ENCODE results near the gene BICD1.

BICD1 gene

DNA sequence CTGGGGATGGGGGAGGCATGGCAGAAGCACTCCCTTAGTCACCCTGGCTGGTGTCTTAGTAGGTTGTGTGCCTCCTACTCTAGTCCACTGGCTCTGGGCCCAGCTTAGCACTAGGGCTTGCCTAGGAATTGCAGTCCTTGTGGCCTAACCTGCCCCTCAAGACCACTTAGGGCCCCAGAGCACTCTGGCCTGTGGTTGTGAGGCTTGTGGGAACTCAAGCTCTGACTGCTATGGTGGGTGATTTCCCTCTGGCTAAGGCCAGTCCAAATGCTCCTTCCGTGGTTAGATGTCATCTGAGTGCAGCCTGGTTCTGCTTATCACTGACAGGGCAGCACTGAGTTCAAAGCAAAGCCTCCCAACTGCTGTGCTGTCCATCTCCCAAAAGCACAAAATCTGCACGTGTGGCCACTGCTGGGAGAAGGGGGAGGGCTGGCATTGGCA is 312.9 kb downstream of the BICD1 start:
- TF ChIP-seq, protein P1, sequence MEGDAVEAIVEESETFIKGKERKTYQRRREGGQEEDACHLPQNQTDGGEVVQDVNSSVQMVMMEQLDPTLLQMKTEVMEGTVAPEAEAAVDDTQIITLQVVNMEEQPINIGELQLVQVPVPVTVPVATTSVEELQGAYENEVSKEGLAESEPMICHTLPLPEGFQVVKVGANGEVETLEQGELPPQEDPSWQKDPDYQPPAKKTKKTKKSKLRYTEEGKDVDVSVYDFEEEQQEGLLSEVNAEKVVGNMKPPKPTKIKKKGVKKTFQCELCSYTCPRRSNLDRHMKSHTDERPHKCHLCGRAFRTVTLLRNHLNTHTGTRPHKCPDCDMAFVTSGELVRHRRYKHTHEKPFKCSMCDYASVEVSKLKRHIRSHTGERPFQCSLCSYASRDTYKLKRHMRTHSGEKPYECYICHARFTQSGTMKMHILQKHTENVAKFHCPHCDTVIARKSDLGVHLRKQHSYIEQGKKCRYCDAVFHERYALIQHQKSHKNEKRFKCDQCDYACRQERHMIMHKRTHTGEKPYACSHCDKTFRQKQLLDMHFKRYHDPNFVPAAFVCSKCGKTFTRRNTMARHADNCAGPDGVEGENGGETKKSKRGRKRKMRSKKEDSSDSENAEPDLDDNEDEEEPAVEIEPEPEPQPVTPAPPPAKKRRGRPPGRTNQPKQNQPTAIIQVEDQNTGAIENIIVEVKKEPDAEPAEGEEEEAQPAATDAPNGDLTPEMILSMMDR (IDR thresholded peaks at IDR 0.05; ENCODE audit: insufficient read depth, low read length, missing control alignments), result no peak
- CTCF ChIA-PET, result no interaction called here
- POLR2A ChIA-PET, result no interaction called here
- DNase-seq (ENCODE audit: low read depth, low spot score), result no peak
- H3K4me3 ChIP-seq (ENCODE audit: low read depth, low read length), result no peak overlapping the region

DNA sequence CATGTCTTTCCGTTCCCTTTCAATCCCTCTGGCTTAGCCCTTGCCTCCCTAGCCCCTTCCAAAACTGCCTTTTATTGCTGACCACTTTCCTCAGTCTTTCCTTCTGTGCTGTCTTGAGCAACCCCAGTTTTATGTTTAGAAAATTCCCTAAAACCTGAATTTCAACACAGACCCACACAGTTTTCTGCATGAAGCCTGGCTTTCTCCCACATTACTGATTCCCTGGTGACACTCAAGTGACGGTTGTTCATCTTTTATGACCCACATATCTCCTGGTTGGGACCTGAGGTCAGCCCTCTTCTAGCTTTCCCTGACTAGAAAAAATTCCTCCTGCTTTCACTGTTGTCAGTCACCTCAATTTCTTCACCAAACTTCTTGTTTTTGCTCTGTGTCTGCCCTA is 313.7 kb downstream of the BICD1 start:
- DNase-seq (ENCODE audit: low read depth, low spot score), result no peak
- CTCF ChIA-PET, result interaction anchor here (1.8 kb wide), 1 partner anchor 237 kb away, joined by 5 read pairs; no protein-coding TSS in a partner anchor
- POLR2A ChIA-PET, result no interaction called here
- H3K4me3 ChIP-seq (ENCODE audit: low read depth, low read length), result no peak overlapping the region
- TF ChIP-seq, protein P1 (IDR thresholded peaks at IDR 0.05; ENCODE audit: insufficient read depth, low read length, missing control alignments), result no peak

DNA sequence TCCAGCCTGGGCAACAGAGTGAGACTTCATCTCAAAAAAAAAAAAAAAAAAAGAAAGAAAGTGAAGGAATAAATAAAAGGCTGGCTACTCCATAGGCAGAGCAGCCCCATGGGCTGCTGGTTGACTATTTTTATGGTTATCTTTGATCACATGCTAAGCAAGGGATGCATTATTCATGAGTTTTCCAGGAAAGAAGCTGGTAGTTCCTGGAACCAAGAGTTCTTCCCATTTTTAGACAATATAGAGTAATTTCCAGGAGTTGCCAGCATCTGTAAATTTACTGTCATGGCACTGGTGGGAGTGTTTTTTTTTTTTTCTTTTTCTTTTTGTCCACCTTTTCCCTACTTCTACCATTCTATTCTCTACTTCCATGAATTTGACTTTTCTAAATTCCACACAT is 316.9 kb downstream of the BICD1 start:
- no peak overlapping the region for H3K4me3 ChIP-seq (ENCODE audit: low read depth, low read length)
- ChIA-PET CTCF (no interaction called here), POLR2A (no interaction called here)
- DNase-seq (ENCODE audit: low read depth, low spot score), result no peak
- TF ChIP-seq, protein P1 (IDR thresholded peaks at IDR 0.05; ENCODE audit: insufficient read depth, low read length, missing control alignments), result no peak

DNA sequence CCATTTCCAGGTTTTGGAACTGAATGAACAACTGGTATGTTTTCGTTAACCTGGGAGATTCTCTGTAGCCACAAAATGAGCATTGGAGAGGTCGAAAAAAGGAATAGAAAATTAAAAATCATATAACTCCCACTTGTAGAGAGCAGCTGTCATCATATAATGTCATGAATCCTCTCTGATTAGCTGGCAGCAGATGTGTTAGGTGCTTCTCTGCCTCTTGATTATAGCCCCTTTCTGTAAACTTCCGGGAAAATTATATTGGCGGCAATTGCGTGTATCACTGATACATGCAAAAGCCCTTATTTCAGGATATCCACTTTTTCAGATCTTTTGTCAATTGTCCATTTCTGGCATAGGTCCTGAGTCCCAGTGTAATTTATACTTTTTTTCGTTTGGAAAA is 324.4 kb downstream of the BICD1 start:
- POLR2A ChIA-PET, result no interaction called here
- no peak overlapping the region for H3K4me3 ChIP-seq (ENCODE audit: low read depth, low read length)
- no peak for DNase-seq (ENCODE audit: low read depth, low spot score)
- TF ChIP-seq, protein P1 (IDR thresholded peaks at IDR 0.05; ENCODE audit: insufficient read depth, low read length, missing control alignments), result no peak
- CTCF ChIA-PET, result interaction anchor here (1.0 kb wide), 1 partner anchor 241 kb away, joined by 3 read pairs; no protein-coding TSS in a partner anchor

All from AG04449 (cell line).